HG03342 (cell line): ENCODE measurements around the gene LRRIQ1.
"Not testable (repeated sequence)": the region's sequence is repeated elsewhere in the genome, so short reads cannot be mapped to it uniquely, and the experiment has no call there.

ENCODE experiments used
- ATAC-seq: cut with Tn5 transposase; IDR thresholded peaks from one replicate; pipeline ENCODE4 v1.9.1; 2021; ENCODE audit warnings: mild to moderate bottlenecking, moderate library complexity; ENCODE audit not compliant: unreplicated experiment

Gene LRRIQ1

GRCh38 chr12:85036234-85036707 is at the start of gene LRRIQ1, which contains the start of gene TSPAN19:
LRRIQ1 (plus strand) TSS chr12:85036351; CDS start chr12:85038177, 1,826 bp downstream.
TSPAN19 (minus strand) TSS chr12:85036277; CDS start chr12:85029946, 6,331 bp downstream.
- ATAC-seq, result peak; percentile 95

GRCh38 chr12:84986586-84986985 is 49.6 kb upstream of the LRRIQ1 start:
- no peak for ATAC-seq

- ATAC-seq, result no peak
Measured at GRCh38 chr12:84994426-84994825, 41.7 kb upstream of the LRRIQ1 start.

- ATAC-seq, result no peak
Measured at GRCh38 chr12:84995641-84996040, 40.5 kb upstream of the LRRIQ1 start.

- no peak for ATAC-seq
Measured at GRCh38 chr12:84996759-84997158, 39.4 kb upstream of the LRRIQ1 start.

GRCh38 chr12:84998341-84998740 is 37.8 kb upstream of the LRRIQ1 start:
- ATAC-seq, result no peak

GRCh38 chr12:85000729-85001128 is 35.4 kb upstream of the LRRIQ1 start:
- no peak for ATAC-seq

- ATAC-seq, result no peak
Measured at GRCh38 chr12:85002778-85003296, 33.3 kb upstream of the LRRIQ1 start.

GRCh38 chr12:85004204-85004603 is 31.9 kb upstream of the LRRIQ1 start:
- ATAC-seq, result no peak

- ATAC-seq, result not testable (repeated sequence)
Measured at GRCh38 chr12:85005047-85005446, 31.1 kb upstream of the LRRIQ1 start.

GRCh38 chr12:85005615-85006014 is 30.5 kb upstream of the LRRIQ1 start:
- no peak for ATAC-seq

GRCh38 chr12:85006206-85006605 is 29.9 kb upstream of the LRRIQ1 start:
- no peak for ATAC-seq

- no peak for ATAC-seq
Measured at GRCh38 chr12:85007836-85008235, 28.3 kb upstream of the LRRIQ1 start.

- ATAC-seq, result no peak
Measured at GRCh38 chr12:85016413-85016812, 19.7 kb upstream of the LRRIQ1 start.

GRCh38 chr12:85017133-85017532 is 19.0 kb upstream of the LRRIQ1 start:
- ATAC-seq, result no peak

- ATAC-seq, result no peak
Measured at GRCh38 chr12:85017618-85018017, 18.5 kb upstream of the LRRIQ1 start.

- no peak for ATAC-seq
Measured at GRCh38 chr12:85018098-85018497, 18.1 kb upstream of the LRRIQ1 start.

GRCh38 chr12:85029456-85029855 is 6.7 kb upstream of the LRRIQ1 start:
- ATAC-seq, result peak; percentile 45

GRCh38 chr12:85036733-85037132 is 582 bp downstream of the LRRIQ1 start:
- ATAC-seq, result peak; percentile 41

GRCh38 chr12:85041395-85041794 is 5.2 kb downstream of the LRRIQ1 start:
- ATAC-seq, result no peak

GRCh38 chr12:85043829-85044228 is 7.7 kb downstream of the LRRIQ1 start:
- no peak for ATAC-seq

GRCh38 chr12:85057370-85057963 is 21.3 kb downstream of the LRRIQ1 start:
- peak; percentile 85 for ATAC-seq

- ATAC-seq, result no peak
Measured at GRCh38 chr12:85058339-85058738, 22.2 kb downstream of the LRRIQ1 start.
